Fibroblast of skin of right quadriceps (primary cell): ENCODE measurements around the gene DENND1C.
"Not testable (repeated sequence)": the region's sequence is repeated elsewhere in the genome, so short reads cannot be mapped to it uniquely, and the experiment has no call there.

Experiments used
- DNase-seq: peaks from one replicate; pipeline ENCODE4 v3.0.0-alpha.2; 2013

The DENND1C gene

GRCh38 chr19:6508028-6508771 lies 26.6 kb upstream of the DENND1C start:
- not testable (repeated sequence) for DNase-seq

- DNase-seq = no peak
Measured at GRCh38 chr19:6503407-6504201, 22.0 kb upstream of the DENND1C start.

- no peak for DNase-seq
Measured at GRCh38 chr19:6501740-6502648, 20.4 kb upstream of the DENND1C start, which contains the start of gene TUBB4A. Gene TUBB4A (minus strand): TSS chr19:6502309. CDS start chr19:6502212, 97 bp downstream.

- no peak for DNase-seq
Measured at GRCh38 chr19:6500837-6501739, 19.5 kb upstream of the DENND1C start.

GRCh38 chr19:6499052-6499790 lies 17.6 kb upstream of the DENND1C start:
- no peak for DNase-seq

- DNase-seq = no peak
Measured at GRCh38 chr19:6498294-6499036, 16.9 kb upstream of the DENND1C start.

- no peak for DNase-seq
Measured at GRCh38 chr19:6495947-6496346, 14.4 kb upstream of the DENND1C start.

GRCh38 chr19:6494438-6495036 lies 12.9 kb upstream of the DENND1C start:
- DNase-seq = no peak

GRCh38 chr19:6491802-6492592 lies 10.4 kb upstream of the DENND1C start:
- DNase-seq = no peak

GRCh38 chr19:6490134-6490533 lies 8.5 kb upstream of the DENND1C start:
- DNase-seq = no peak

- no peak for DNase-seq
Measured at GRCh38 chr19:6489278-6490061, 7.9 kb upstream of the DENND1C start.

- no peak for DNase-seq
Measured at GRCh38 chr19:6484831-6485230, 3.2 kb upstream of the DENND1C start.

- DNase-seq = no peak
Measured at GRCh38 chr19:6484230-6484629, 2.6 kb upstream of the DENND1C start.

- DNase-seq = no peak
Measured at GRCh38 chr19:6483235-6483634, 1.6 kb upstream of the DENND1C start.

GRCh38 chr19:6482343-6482686 lies 728 bp upstream of the DENND1C start:
- DNase-seq = no peak

GRCh38 chr19:6480848-6481415 lies 655 bp downstream of the DENND1C start:
- no peak for DNase-seq

- DNase-seq = no peak
Measured at GRCh38 chr19:6479836-6480398, 1.7 kb downstream of the DENND1C start.

GRCh38 chr19:6478815-6479214 lies 2.8 kb downstream of the DENND1C start:
- no peak for DNase-seq
